Activated CD4-positive, CD25-positive, alpha-beta regulatory T cell treated with anti-CD3 and anti-CD28 coated beads, Interleukin-2, amount 50 U/mL, for 24 hours (primary cell): ENCODE measurements around the gene GRB10.
"Not testable (repeated sequence)": the region's sequence is repeated elsewhere in the genome, so short reads cannot be mapped to it uniquely, and the experiment has no call there.

Experiments used
- ATAC-seq, 2 donors: fragments of 150-1000 bp; cut with Tn5 transposase; one replicate each; pipeline ENCODE4 v1.10.0; 2021; ENCODE audit warnings: mild to moderate bottlenecking in 1 of 2, moderate library complexity in 1 of 2

Gene GRB10

DNA sequence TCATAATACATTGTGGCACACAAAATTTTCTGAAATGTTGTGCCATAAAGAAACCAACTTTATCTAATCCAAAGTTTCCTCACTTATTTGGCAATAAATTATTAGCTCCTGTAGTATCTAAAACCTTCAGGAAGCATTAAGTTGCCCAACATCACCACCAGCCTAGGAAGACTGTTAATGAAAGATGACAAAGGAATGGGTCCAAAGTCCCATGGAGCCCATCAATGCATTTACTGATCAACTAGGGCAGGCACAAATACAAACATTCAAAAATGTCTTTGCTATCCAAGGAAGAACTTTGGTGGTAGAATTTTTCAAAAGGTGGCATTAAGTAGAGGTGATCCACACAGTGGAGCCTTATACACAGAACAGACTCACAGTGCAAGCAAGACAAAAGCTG, 4.5 kb downstream of the GRB10 start:
- ATAC-seq: no peak

DNA sequence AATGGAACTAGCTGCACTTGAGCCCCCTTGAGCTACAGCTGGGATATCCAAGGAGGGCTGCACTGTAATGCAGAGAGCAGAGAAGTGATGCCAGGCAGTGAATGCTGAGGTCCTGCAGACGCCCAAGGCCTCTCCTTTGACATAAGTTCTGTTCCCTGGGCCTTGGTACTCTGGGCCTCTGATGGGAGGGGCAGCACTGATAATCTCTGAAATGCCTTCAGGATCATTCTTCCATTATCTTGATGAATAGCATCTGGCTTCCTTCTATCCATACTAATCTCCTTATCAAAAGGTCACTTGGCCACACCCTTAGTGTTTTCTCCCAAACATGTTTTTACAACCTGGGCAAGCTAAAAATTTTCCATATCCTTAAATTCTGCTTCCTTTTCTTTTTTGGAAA, 6.9 kb downstream of the GRB10 start:
- no peak for ATAC-seq

DNA sequence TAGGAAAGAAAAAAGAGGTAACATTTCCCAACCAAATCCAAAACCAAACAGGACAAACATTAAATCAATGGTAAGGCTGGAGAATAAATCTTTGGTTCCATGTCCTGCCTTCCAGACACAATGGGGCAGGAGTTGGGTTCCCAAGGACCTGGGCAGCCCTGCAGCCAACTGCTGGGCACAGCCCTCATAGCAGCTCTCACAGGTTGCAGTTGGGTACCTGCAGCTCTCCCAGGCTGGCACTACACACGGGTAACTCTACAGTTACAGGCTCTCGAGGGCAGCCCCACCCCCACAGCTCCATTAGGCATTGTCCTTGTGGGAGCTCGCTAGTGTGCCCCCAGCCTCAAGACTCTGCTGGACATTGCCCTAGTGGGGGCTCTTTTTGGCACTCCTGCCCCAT, 7.5 kb downstream of the GRB10 start:
- ATAC-seq: no peak

DNA sequence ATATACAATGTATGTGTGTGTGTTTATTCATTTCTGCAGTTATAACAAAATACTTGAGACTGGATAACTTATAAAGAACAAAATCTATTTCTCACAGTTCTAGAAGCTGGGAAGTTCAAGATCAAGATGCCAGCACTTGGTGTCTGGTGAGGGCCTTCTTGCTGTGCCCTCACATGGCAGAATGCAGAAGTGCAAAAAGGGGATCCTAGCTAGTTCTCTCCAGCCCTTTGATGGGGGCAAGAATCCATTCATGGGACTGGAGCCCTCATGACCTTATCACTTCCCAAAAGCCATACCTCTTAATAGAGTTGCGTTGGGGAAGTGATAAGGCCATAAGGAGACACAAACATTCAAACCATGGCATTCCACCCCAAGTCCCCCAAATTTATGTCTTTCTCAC, 8.4 kb downstream of the GRB10 start:
- no peak for ATAC-seq

DNA sequence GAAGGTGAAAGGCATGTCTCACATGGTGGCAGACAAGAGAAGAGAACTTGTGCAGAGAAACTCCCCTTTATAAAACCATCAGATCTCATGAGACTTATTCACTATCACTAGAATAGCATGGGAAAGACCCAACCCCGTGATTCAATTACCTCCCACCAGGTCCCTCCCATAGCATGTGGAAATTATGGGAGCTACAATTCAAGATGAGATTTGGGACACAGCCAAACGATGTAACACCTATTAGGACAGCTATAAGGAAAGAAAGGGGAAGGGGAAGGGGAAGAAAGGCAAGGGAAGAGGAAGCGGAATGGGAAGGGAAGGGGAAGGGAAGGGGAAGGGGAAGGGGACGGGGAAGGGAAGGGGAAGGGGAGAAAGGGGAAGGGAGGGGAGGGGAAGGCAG, 9.6 kb downstream of the GRB10 start:
- ATAC-seq: not testable (repeated sequence)

DNA sequence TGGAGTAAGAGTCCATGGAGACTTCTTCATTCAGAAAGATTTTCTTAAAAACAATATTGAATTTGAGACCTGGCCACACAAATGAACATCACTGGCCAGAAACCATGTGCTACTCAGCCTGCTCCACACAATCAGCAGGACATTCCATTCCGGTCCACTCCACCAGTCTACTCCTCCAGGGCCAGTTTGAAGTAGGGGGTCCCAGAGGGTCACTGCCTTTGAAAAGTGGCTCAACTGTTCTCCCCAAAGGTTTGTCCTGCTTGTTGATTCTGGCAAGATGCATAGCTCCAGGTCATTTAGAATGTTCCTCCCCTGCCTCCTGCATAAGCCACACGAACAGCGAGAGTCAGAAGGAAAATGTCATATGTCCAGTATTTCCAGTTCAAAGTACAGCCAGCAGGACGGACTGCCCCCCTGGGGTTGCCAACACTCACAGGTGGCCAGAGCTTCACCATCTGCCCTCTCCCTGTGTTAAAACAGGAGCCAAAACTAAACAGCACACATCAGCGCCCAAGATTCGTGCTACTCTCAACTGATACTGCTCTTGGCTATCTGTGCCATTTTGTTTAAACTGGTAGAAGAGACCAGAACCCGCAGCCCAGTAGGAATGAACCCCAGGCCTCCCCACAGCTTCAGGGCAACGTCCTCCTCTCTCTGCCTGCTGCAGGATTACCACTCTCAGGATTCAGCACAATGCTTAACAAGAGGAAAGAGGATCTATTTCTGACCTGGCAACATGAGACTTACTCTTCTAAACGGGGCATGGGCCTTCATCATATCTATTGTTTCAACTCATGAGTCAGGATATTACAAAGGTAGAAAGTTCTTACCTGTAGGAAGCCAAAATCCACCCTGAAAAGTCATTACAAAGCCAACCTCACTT, 11.3 kb downstream of the GRB10 start:
- ATAC-seq: no peak

DNA sequence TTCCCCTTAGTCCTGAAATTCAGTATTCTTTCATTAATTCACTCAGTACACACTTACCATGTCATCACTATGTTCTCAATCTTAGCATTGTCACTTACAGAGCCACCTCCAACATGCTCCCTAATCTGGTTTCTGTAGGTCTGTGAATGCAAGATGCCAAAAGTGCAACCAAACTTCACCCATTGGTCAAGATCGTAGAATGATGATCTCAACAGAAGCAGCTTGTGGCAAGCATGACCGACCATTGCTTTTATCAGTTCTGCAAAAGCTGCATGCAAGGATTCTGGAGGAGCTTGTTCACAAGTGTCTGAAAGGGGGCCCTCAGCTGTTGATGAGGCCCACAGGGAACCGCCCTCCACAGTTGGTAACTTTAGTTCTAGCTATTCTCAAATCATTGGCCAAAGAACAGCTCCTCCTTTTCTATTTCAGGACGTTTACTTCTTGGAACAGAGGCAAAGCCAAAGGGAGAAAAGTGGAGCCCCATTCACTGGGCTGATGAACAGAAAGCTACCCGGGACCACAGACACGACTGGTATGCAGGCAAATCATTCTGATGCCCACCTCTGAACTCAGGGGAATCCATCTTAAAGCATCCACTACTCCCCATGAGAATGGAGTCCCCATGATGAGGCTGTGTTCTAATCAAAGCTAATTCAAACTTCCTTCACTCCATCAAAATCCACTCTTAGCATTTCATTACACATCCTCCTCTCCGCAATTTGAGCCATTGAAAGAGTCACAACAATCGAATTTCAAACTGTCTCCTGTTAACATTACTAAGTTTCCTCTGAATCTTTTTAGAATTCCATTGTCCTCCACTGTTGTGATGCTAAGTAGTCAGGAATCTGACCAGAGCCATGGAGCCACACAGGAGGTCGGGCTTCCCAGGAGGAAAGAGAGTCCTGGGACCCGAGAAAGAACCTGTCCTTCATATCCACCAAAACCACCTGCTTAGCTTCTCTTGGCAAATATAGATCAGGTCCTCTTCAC, 13.9 kb downstream of the GRB10 start:
- no peak for ATAC-seq

DNA sequence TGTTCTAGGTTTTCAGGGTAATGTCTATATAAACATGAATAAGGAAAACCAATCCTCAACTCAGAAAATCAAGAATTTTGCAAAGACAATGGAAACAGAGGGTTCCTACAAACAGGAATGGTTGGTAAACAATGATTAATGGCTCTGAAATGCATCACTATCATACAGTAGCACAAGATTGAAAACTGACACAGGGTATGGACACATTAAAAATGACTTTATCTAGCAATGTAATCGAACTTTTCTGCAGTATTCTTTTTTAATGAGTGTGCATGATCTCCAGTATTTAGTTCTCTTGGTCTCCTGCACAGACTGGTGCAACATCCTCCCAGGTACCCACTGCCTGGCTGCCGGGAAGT, 15.9 kb downstream of the GRB10 start:
- no peak for ATAC-seq

DNA sequence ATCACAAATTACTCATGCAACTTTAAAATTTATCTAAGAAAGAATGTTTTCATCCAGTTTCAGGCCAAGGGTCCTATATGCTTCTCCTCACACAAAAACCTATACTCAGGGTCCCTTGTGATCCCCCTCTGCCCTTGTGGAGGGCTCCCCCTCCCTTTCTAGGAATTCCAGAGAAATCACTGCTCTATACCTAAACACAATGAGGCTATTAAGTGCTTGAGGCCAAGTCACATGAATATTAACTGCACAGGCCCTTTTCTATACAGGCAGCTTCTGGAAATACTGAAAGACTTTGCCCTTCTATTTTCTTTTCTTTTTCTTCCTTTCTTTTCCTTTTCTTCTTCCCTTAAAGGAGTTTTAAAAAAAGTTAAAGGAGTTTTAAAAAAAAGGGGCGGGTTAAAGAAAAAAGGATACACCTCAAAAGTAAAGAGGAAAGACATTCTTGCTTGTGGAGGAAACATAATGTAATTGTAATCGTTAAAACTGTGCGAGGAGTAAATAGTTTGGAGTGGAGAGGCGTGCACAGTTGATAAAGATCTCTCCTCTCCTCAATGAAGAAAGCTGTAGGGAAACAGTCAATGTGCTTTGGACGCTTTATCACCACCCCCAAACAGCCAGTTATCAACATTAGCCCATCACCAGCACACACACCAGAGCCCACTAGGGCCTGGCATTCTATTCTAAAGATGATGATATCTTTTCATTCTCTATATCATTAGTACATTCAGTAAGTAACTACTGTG, 16.4 kb downstream of the GRB10 start:
- no peak for ATAC-seq

DNA sequence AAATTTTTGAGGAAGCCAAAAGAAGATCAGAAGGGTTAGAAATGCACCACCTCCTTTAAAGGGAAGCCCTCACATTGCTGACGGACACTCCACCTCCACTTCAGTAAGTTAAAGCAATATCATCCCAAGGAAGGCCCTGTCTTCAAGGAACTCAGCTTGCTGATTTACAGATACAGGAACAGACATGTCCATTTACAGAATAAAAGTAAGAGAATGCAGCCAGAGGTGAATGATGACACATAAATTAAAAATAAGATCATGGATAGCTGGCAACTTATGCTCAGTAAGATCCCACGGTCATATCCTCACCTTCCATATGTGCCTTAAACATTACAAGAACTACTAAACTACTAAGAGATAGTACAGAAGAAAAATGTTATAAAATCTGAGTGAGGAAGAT, 20.4 kb downstream of the GRB10 start:
- ATAC-seq: no peak

DNA sequence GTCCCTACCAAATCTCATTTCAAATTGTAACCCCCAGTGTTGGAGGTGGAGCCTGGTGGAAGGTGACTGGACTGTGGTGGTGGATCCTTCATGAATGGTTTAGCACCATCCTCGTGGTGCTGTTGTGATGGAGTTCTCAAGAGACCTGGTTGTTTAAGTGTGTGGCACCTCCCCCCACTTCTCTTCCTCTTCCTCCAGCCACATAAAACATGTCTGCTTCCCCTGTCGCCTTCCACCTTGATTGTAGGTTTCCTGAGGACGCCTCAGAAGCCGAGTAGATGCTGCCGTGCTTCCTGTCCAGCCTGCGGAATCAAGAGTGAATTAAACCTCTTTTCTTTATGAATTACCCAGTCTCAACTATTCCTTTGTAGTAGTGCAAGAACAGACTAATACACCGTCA, 21.0 kb downstream of the GRB10 start:
- no peak for ATAC-seq

DNA sequence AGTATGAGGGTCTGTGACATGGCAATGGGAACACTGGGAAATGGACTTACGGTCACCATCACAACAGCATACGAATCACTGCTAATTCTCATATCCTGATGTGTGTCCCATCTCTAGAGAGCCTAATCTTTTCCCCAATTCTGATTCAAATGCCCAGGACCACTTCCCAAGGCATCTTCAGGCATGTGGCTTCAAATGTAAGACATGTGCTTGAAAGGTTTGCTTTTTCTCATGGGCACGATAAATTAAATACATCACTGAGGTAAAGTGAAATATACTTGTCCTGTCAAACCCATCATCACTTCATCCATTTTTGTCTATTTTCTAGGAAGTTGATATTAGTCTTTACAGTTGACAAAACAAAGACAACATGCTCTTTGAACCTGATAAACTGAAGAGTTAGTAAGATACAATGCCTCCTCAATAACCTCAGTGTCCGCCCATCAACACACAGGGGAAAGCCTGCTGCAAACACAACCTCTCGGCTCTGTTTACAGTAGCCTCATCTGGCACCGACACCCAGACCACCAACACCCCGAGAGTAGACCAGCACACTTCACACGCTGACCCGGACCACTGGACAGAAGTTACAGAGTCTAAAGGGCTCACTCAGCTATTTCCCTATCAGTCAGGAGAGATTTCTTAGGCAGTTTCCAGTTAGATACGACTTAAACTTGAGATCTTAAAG, 24.8 kb downstream of the GRB10 start:
- ATAC-seq: no peak

DNA sequence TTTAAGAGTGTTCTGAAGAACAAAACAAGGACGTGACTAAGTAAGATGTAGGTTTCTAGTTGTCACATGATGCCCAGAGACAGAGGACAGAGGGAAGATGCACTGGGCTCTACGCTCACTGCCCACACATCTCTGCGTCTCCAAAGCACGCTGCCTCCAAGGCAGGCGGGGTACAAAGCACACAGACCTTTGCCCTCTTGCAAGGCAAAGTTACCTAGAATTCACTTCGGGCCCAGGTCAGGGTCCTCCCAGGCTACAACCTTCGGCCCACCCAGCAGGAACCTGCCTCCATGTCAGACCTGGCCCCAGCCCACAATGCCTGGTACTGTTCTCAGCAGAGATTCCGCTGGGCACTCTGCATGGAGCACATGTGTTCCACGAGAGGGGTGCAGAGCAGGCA, 26.5 kb downstream of the GRB10 start:
- ATAC-seq: no peak

DNA sequence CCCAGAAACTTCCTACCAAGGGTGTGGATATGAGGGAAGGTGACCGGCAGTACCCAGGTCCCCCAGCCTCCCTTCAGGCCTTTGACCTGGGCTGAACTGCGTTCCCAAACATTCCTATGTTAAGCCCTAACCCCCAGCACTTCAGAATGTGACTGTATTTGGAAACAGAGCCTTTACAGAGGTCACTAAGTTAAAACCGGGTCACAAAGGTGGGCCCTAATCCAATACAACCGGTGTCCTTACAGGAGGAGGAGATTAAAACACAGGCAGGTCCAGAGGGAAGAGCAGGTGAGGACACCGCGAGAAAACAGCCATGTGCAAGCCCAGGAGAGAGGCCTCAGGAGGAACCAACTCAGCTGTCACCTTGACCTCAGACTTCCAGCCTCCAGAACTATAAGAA, 28.0 kb downstream of the GRB10 start:
- ATAC-seq: no peak

DNA sequence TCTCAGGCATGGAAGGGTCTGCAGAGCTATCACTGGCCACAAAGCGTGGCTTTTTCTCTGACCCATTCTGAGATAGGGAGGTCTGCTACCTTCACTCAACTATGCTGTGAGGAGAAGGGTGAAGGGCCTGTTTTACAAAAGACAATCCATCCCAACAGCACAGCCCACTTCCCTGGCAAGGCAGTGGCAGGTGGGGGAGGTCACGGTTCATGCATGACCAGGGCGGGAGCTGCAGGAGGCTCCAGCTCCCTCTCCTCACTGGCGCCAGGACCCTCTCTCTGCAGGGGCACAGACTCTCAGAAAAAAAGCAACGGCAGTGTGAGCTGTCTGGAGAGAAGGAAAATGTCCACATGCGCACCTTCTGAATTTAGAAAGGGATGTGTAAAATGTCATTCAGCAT, 28.5 kb downstream of the GRB10 start:
- no peak for ATAC-seq

DNA sequence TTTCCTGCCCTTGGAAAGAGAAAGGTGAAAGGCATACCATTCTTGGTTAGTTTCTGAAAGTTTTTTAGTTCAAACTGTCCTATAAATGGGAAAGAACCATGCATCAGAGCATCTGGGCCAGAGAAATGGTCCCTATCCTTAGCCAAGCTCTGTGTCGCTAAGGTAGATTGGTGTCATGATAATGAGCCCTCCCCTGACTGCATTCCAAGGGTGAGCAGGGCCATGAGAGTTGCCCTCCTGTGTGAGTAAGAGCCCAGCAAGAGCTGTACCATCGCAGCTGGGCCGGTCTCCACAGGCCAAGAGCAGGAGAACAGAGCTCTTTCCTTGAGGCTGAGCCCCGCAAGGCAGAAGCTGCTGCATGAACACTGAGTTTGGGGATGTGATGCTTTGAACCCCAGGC, 30.3 kb downstream of the GRB10 start:
- no peak for ATAC-seq

DNA sequence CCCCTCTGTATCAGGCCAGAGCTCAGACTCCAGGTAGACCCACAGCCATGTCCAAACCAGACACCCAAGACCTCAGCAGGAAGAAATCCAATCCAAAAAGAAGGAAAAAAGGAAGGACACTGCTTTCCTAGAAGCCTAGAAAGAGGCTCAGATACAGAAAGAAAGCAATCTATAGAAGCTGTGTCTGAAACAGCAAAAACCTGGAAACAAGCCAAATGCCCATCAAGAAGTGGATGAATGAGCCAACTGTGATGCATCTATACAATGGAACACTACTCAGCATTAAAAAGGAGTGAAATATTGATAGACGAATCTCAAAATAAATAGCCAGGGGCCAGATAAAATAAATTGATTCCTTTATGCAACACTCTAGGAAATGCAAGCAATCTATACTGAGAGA, 31.6 kb downstream of the GRB10 start:
- no peak for ATAC-seq

DNA sequence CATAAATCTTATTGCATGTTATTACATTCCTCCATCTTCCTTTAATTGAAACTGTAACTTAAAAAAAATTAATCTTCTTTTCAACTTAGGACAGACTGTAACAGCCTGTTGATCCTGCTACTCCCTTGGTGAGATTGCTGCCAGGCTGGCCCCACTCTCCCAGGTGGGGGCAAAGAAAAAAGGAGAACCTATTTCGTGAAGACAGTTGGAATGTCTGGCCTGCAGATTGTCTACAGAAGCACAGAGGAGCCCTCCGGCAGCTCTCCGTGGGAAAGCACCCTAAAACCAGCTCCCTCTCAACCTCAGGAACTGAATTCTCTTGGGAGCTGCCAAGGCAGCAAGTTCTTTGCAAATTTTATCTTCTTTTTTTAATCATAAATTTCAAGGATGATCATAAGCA, 32.8 kb downstream of the GRB10 start:
- no peak for ATAC-seq

DNA sequence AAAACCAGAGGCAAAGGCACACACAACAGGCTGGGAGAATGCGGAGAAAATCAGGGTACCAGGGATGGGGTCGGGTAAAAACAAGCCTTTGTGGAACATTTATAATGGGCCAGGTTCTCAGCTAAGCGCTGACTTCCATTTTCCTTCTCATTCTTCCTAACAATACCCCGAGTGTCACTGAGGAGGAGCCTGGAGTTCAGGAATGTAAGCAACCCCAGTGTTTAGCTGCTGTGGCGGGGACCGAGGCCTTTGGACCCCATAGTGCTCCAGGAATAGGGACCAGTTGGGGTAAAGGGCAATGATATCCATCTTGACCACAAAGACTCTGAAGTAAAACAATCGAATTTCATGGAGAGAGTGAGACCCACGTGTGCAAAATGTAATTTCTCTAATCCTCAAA, 34.2 kb downstream of the GRB10 start:
- ATAC-seq: no peak

DNA sequence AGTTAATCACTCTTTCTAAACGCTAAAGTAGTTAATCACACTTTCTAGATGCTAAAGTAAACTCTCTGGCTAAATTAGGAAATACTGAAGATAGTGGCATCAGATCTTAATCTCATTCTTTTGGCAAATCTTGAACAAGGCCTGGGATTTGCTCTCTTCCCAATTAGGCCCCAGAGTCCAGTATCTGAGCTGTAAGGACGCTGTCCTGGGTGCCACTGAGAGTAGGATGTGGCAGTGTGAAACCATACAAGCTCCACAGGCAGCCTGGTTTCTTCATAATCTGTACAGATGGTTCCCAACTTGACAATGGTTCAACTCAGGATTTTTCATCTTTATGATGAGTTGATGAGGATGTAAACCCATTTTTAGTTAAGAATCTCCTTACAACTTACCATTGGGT, 36.9 kb downstream of the GRB10 start:
- no peak for ATAC-seq

DNA sequence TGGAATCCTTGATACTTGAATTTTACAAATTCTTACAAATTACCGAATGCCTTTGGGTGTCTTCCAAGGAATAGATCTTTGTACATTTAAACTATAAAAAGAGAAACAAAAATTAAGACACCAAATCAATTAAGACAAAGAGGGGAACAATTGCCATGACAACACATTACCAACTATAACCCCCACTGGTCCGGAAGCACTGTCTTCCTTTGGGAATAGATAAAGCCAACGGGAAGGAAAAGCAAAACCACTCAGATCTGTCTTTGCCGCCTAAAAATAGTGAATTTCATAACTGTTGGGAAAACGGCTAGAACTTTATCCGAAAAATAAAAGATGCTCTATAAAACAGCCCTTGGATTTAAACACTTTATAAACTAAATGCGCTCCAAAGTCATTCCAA, 37.4 kb downstream of the GRB10 start:
- ATAC-seq: no peak

DNA sequence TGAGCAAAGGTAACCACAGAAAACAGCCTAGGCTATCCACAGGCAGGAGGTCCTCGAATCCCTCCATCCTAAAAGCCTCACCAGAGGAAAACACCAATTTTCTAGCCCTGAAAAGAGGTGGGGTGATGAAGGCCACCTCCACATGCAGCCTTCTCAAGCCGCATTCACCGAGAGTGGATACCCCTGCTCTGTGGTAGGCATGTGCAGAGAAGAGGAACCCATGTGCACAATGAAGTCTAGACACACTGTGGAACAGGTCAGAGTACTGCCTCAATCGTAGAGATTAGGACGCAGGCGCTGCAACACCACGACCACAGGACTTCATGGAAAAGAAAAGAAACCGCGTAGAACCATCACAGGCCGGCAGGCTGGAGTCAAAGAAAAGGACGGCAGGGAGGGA, 38.8 kb downstream of the GRB10 start:
- ATAC-seq: no peak

DNA sequence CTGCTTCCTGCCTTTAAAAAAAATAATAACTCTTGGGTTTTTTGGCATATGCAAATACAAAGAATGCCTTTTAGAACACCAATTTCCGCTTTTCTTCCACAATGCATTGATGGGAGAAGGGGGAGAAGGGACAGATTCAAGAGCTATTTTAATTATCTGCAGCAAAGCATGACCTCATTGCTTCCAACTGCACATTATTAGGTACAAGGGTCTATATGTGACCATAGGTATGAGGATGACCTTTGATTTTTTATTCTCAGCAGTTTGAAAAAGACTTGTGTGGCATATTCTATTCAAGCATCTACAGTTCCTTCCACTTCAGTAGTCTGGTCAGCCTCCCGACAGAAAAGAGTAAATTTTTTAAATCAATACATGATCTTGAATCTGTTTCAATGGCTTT, 39.7 kb downstream of the GRB10 start:
- ATAC-seq: no peak
